RCC 7860 (cell line): Measurements from ENCODE around the gene ROMO1.

Experiments
- DNase-seq: peaks from one replicate; pipeline ENCODE4 v3.0.0-alpha.2; 2015; ENCODE audit warnings: low spot score
- FAIRE-seq: peaks from 2 replicates; lab custom pipeline; 2012; peaks lifted over from hg19 to GRCh38; lab: Jason Lieb, UNC

Gene ROMO1

GRCh38 chr20:35729283-35729807 is 30.1 kb downstream of the ROMO1 start:
- DNase-seq (no peak), FAIRE-seq (no peak)

- DNase-seq, result no peak
- no peak for FAIRE-seq
These were observed 30.8 kb downstream of the ROMO1 start for GRCh38 chr20:35729836-35730582.

GRCh38 chr20:35730583-35731468 is 31.6 kb downstream of the ROMO1 start:
- DNase-seq (no peak), FAIRE-seq (no peak)

- DNase-seq (no peak), FAIRE-seq (no peak)
These were observed 32.2 kb downstream of the ROMO1 start for GRCh38 chr20:35731469-35731788.

GRCh38 chr20:35731862-35732643 is 32.8 kb downstream of the ROMO1 start:
- FAIRE-seq (no peak), DNase-seq (no peak)

GRCh38 chr20:35732644-35732982 is 33.4 kb downstream of the ROMO1 start:
- DNase-seq (no peak), FAIRE-seq (no peak)

GRCh38 chr20:35734374-35734773 is 35.2 kb downstream of the ROMO1 start:
- DNase-seq, result no peak
- no peak for FAIRE-seq

- no peak for DNase-seq
- FAIRE-seq, result no peak
These were observed 35.8 kb downstream of the ROMO1 start for GRCh38 chr20:35734777-35735649.

- FAIRE-seq, result no peak
- no peak for DNase-seq
These were observed 36.7 kb downstream of the ROMO1 start for GRCh38 chr20:35735826-35736470.

GRCh38 chr20:35737865-35738333 is 38.7 kb downstream of the ROMO1 start:
- FAIRE-seq, result no peak
- no peak for DNase-seq

- no peak for DNase-seq
- no peak for FAIRE-seq
These were observed 39.4 kb downstream of the ROMO1 start for GRCh38 chr20:35738410-35739179.

GRCh38 chr20:35739294-35740163 is 40.3 kb downstream of the ROMO1 start:
- peak; percentile 69 for FAIRE-seq
- peak; percentile 29 for DNase-seq

- FAIRE-seq (peak; percentile 93), DNase-seq (peak; percentile 100)
These were observed 42.9 kb downstream of the ROMO1 start, which contains the start of gene RBM39 for GRCh38 chr20:35741892-35742740. RBM39 (minus strand) TSS chr20:35742260; CDS start chr20:35740874, 1,386 bp downstream.

- no peak for FAIRE-seq
These were observed 43.7 kb downstream of the ROMO1 start for GRCh38 chr20:35742741-35743523.

GRCh38 chr20:35743693-35744491 is 44.7 kb downstream of the ROMO1 start:
- FAIRE-seq, result no peak
- DNase-seq, result no peak

More at GRCh38 chr20:35742741-35743523, 43.7 kb downstream of the ROMO1 start:
- DNase-seq, result peak; percentile 20
